Dermis microvascular lymphatic vessel endothelial cell (primary cell): ENCODE measurements around the gene SLC26A8. TPM values are rescaled to one million over a fixed set of nuclear protein-coding genes. Genes with fewer than 3 reads are reported as not detected.
"Not testable (repeated sequence)": the region's sequence is repeated elsewhere in the genome, so short reads cannot be mapped to it uniquely, and the experiment has no call there.

Experiments used
- DNase-seq, 2 donors: peaks; one replicate each; pipeline versions ENCODE4 v3.0.0 to v3.0.0-alpha.2; 2010; ENCODE audit warnings: low read depth in 2 of 2
- total RNA-seq: library from RNA; depleted of rRNA; stranded (reverse); fragments of >200 nt; gene quantifications from 2 replicates; pipeline ENCODE4 v1.2.1, GENCODE V29; 2014

The SLC26A8 gene
- total RNA-seq, 1 donor from 2014 or later, result not detected

GRCh38 chr6:36018339-36018738 is 6.1 kb downstream of the SLC26A8 start:
- DNase-seq, result no peak

DNA sequence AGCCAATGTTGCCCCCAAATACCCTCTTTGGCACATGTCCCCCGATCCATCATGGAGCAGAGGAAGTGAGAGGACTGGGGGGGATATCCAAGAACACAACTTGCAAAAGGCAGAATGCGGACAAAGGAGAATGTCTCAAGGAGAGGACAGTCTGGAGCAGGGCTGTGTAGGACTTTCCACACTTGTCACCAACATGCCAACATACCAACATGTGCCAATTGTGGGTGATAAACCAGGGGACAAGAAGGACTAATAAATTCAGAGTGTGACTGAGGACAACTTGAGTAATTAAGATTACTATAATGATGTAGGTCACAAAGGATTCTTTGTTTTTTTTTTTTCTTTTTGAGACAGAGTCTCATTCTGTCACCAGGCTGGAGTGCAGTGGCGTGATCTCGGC is 8.8 kb downstream of the SLC26A8 start:
- no peak for DNase-seq

- DNase-seq, result no peak
Observed at GRCh38 chr6:36000451-36000850, 24.0 kb downstream of the SLC26A8 start.

GRCh38 chr6:35993150-35993549 is 31.3 kb downstream of the SLC26A8 start:
- DNase-seq, result no peak

DNA sequence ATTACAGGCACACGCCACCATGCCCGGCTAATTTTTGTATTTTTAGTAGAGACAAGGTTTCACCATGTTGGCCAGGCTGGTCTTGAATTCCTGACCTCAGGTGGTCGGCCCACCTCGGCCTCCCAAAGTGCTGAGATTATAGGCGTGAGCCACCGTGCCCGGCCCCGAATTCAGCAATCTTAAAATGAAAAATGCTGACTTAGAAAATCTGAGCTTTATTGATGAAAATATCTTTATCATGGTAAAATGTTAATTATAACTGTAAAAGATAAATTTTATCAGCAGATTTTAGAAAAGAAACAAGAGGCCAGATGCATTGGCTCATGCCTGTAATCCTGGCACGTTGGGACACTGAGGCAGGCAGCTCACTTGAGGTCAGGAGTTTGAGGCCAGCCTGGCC is 36.4 kb downstream of the SLC26A8 start:
- DNase-seq, result not testable (repeated sequence)

- no peak for DNase-seq
Observed at GRCh38 chr6:35984701-35985100, 39.7 kb downstream of the SLC26A8 start.

DNA sequence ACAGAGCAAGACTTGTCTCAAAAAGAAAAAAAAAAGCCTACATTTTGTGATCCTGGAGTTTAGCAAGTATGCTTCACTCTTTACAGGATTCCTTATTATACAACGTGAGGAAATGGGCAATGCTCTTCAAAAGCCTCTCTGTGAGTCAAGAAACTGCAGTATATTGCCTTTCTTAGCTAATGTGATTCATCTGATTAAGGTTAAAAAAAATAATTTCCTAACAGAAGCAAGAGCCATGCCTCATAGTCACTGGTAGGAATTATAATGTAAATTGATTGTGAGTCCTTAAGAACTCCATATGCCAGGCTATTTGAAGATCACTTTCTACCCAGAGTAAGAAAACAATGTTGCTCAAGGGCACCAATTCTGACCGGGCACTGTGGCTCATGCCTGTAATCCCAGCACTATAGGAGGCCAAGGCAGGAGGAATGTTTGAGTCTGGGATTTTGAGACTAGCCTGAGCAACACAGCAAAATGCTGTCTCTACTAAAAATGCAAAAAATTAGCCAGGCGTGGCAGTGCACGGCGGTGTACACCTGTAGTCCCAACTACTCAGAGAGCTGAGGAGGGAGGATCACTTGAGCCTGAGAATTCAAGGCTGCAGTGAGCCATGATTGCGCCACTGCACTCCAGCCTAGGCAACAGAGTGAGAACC is 43.3 kb downstream of the SLC26A8 start:
- DNase-seq, result no peak

DNA sequence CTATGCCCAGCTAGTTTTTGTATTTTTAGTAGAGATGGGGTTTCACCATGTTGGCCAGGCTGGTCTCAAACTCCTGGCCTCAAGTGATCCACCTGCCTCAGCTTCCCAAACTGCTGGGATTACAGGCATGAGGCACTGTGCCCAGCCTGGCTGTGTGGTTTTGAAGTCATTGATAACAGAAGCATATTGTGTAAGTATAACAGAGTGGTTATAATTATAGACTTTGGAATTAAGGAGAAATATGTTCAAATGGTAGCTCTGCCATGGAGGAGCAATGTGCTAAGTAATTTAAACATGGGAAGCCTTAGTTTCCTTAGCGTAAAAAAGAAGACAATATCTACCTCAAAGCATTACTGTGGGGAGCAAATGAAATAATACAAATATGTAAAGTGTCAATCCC is 44.3 kb downstream of the SLC26A8 start:
- not testable (repeated sequence) for DNase-seq

- peak in 1 of 2 donors; percentile 5 for DNase-seq
Observed at GRCh38 chr6:35977308-35977707, 47.1 kb downstream of the SLC26A8 start.

GRCh38 chr6:35973670-35974222 is 50.7 kb downstream of the SLC26A8 start:
- DNase-seq, result peak; percentile 36 to 47

DNA sequence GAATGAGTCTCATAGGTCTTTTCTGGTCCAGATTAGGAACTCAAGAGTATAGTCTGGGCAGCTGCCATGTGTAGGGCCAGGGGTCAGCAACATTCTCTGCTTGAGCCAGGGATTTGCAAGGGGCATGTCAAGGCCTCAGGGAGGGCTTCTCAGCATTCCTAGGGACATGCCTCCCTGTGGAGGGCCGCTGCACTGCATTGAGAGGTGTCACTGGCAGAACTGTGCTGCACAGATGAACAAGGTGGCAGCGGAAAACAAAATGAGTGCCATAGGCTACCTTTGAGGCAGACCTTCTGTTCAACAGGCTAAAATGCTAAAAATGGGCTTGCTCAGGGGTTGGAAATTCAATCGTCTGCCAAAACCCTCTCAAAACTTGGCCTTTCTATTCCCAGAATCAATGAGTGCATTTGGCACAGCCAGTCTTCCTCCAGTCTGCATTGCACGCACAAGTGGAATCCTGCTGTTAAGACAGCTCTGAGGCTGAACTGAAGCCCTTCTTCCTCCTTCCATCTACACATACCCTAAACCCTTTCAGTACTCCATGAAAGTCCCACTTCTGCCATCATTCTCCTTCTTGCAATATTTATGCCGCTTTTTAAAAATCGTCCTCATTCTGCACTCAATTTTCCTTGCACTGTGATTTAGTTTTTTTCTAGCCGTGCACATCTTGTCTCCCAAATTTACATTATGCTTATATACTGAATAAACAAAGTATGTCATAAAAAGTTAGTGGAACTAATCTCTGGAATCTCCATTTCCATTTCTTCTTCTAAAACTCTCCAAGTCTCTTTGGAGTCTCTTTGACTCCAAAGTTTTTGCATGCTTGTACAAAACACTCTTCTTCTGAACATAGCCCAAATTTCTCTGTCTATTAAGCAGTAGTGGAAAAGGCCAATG is 51.7 kb downstream of the SLC26A8 start:
- no peak for DNase-seq

DNA sequence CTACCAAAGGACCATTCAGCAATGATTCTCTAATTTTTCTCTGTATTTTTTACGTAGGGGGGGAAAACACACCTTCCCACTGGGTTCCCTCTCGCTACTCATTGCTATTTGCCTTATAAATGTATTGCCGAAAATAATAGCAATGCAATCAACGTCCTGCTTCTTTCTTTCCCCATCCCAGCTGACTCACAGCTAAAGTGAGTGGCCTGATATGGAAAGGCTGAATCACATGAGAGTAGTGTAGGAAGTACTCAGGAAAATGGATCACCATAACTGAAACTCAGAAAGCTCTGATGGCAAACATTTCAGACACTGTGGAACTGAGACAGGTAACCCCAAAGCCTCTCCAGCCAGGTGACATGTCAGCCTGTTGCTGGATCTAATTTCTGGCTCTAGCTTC is 54.3 kb downstream of the SLC26A8 start:
- peak; percentile 70 to 78 for DNase-seq

GRCh38 chr6:35969646-35970045 is 54.8 kb downstream of the SLC26A8 start:
- no peak for DNase-seq

DNA sequence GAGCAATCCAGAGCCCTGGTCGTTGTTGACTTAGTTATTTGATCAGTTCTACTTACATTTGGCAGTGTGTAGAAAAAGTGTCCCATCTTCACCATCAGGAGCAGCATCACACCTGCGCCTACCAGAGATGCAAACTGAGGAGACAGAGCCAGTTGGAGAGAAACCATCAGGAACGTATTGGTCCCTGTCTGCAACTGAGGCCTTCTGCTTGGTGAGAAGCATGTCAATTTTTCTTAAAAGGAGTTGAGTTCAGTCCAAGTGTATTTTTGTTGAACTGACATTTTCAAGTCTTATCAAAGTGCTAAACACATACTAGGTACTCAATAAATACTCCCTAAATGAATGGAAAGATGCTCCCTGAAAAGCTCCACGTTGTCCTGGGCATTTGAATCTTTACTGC is 55.6 kb downstream of the SLC26A8 start:
- no peak for DNase-seq

GRCh38 chr6:35967076-35967774 is 57.2 kb downstream of the SLC26A8 start:
- no peak for DNase-seq

- no peak for DNase-seq
Observed at GRCh38 chr6:35962779-35963560, 61.5 kb downstream of the SLC26A8 start.

GRCh38 chr6:35960187-35960586 is 64.3 kb downstream of the SLC26A8 start:
- DNase-seq, result no peak

GRCh38 chr6:35955970-35956369 is 68.5 kb downstream of the SLC26A8 start:
- peak in 1 of 2 donors; percentile 5 for DNase-seq

- DNase-seq, result no peak
Observed at GRCh38 chr6:35955521-35955920, 68.9 kb downstream of the SLC26A8 start.

GRCh38 chr6:35955071-35955470 is 69.4 kb downstream of the SLC26A8 start:
- DNase-seq, result peak in 1 of 2 donors; percentile 12

DNA sequence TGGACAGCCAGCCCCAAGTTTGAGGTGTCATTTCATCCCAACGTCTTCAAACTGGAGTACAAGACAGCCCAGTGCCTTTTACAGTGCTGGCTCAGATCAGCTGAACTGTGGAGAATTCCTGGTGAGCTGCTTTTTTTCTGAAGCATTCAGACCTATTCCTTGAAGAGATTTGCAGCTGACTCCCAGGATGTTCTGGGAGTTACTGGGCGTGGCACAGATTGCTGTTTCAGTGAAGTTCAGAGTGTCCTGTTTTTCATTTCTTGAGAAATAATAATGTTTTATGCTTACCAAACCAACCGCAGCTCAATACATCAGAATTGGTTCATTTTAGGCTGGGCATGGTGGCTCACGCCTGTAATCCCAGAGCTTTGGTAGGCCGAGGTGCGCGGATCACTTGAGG is 70.1 kb downstream of the SLC26A8 start:
- no peak for DNase-seq
